Psoas muscle (tissue), 8 donors: ENCODE measurements around the gene DACH1. TPM values are rescaled to one million over a fixed set of nuclear protein-coding genes. Genes with fewer than 3 reads are reported as not detected.

Source experiments
- ATAC-seq, 4 donors: fragments of 200-7000 bp; cut with Tn5 transposase; one replicate each; pipeline ENCODE4 v1.9.1; 2020; ENCODE audit warnings: moderate library complexity in 3 of 4, mild to moderate bottlenecking in 2 of 4
- DNase-seq, 2 donors: peaks; one replicate each; pipeline ENCODE4 v3.0.0-alpha.2; 2020
- H3K27ac ChIP-seq: fragments of 200-600 bp; one replicate; pipeline ENCODE4 v1.8.0; 2022
- H3K27me3 ChIP-seq, 3 donors: fragments of 200-600 bp in 1 of 3; one replicate each; pipeline versions ENCODE4 v1.6.1 to v1.8.0; 2013 to 2022; ENCODE audit warnings: low read length in 2 of 3, mild to moderate bottlenecking in 2 of 3, moderate library complexity in 1 of 3; ENCODE audit not compliant: insufficient read depth in 3 of 3
- H3K36me3 ChIP-seq, 2 donors: fragments of 200-600 bp in 1 of 2; one replicate each; pipeline versions ENCODE4 v1.6.1 to v1.8.0; 2013 to 2022; ENCODE audit warnings: low read depth in 1 of 2, mild to moderate bottlenecking in 1 of 2, moderate library complexity in 1 of 2; ENCODE audit not compliant: insufficient read depth in 1 of 2
- H3K4me1 ChIP-seq: fragments of 200-600 bp; one replicate; pipeline ENCODE4 v1.8.0; 2022
- H3K4me3 ChIP-seq: fragments of 200-600 bp; one replicate; pipeline ENCODE4 v1.8.0; 2022; ENCODE audit warnings: mild to moderate bottlenecking
- H3K9me3 ChIP-seq: fragments of 200-600 bp; one replicate; pipeline ENCODE4 v1.8.0; 2022
- WGBS, 3 donors: extraction: QIAGEN DNeasy Blood & Tissue Kit; methylation state at CpG; one replicate each; pipeline versions ENCODE4 v1.1.6 to v1.1.7; 2013; 5-methylcytosine and 5-hydroxymethylcytosine counted together
- intact Hi-C, 2 donors: fragments of 100-400 bp; cut with DNase I; formaldehyde crosslinking; loops; one replicate each; pipeline versions ENCODE4 v1.11.0 to v1.14.2; 2022
- polyA plus RNA-seq, 3 donors: library from polyadenylated mRNA; stranded (reverse); fragments of 200-250 nt; gene quantifications; one replicate each; pipeline ENCODE4 v1.2.3, GENCODE V29; 2013
- total RNA-seq, 4 donors: library from RNA; stranded (reverse); fragmentation: NEBNext Ultra II Directional in 2 of 4; extraction: Animal tissue kit (Norgen Biotek cat#: 25700) in 2 of 4; gene quantifications; one replicate each; pipeline versions ENCODE4 v1.2.1 to v1.2.4, GENCODE V29; 2021 to 2023
- TF ChIP-seq, protein P1 (sequence below): fragments of 200-600 bp; IDR thresholded peaks from one replicate; pipeline ENCODE4 v1.8.0; 2022; ENCODE audit warnings: antibody characterized with exemption
- donor health status: healthy with polysubstance abuse.
- donor health status: DM: no; HTN: no; CAD: no; lungs with moderate emphysema.
- donor health status: Bipolar disorder and iron deficiency.
- donor health status: healthy.
- donor health status: DM: yes; HTN: yes; CAD: no.
- donor health status: DM: no; HTN: no; CAD: no.
- donor health status: DM: no; HTN: no; CAD: no.
- donor health status: DM: yes; HTN: yes; CAD: no.

DACH1 gene
- total and polyA plus RNA-seq, 7 donors, result 0.51 to 3.6 (median 1.1) TPM

DNA sequence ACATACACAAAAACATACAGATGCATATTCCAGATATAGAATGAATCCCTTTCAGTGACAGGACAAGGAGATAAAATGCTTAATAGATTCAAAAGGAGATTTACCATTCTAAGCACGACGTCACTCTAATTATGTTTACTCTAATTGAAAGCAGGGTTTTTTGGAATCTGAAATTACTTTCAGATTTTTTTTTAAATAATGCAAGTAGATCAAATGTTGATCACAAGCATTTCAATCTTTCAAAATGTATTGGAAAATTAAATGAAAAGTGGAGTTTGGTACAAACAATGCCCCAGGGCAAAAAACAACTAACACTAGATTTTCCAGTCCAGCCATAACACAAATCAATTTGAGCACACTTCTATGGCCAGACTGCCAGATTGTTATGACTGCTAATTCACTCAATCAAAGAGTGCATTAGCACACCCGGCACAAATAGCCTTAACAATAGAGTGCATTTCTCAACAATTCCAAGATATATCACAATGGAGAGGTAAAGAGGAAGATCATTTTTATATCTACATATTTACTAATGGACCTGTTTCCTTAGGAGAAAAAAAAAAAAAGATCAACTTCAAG lies 4.3 kb upstream of the DACH1 start:
- no peak for DNase-seq
- Histone ChIP-seq H3K27me3 (peaks cover 0 to 12% (median 3%) of the 10 kb centered on the region in 3 donors), H3K4me1 (no peaks in the 10 kb centered on the region), H3K36me3 (no peaks in the 10 kb centered on the region), H3K9me3 (no peaks in the 10 kb centered on the region), H3K27ac (no peak overlapping the region), H3K4me3 (no peak overlapping the region)
- intact Hi-C loops, result no loop called here
- TF ChIP-seq, protein P1, sequence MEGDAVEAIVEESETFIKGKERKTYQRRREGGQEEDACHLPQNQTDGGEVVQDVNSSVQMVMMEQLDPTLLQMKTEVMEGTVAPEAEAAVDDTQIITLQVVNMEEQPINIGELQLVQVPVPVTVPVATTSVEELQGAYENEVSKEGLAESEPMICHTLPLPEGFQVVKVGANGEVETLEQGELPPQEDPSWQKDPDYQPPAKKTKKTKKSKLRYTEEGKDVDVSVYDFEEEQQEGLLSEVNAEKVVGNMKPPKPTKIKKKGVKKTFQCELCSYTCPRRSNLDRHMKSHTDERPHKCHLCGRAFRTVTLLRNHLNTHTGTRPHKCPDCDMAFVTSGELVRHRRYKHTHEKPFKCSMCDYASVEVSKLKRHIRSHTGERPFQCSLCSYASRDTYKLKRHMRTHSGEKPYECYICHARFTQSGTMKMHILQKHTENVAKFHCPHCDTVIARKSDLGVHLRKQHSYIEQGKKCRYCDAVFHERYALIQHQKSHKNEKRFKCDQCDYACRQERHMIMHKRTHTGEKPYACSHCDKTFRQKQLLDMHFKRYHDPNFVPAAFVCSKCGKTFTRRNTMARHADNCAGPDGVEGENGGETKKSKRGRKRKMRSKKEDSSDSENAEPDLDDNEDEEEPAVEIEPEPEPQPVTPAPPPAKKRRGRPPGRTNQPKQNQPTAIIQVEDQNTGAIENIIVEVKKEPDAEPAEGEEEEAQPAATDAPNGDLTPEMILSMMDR, result no peak
- ATAC-seq, result no peak
- WGBS, 3 donors, result 56 to 63% (median 58%) methylated on average over 3 of the region's 3 CpGs

DNA sequence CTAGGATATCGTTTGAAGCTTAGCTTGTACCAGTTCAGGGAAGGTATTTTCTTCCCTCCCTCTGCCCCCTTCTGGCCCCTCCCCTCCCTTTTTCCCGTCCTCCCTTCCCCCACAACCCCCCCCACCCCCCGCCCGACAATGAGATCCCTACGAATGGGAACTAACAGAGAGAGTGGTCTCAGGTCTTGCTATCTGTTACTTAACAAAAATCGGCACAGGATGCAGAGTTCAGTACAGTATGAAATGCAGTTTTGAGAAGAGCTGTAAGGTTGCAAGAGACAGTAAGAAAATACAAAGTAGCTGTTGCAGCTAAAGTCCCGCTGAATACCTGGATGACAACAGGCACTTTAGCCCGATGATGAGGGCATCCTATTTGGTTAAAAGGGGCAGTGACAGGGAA lies 3.1 kb upstream of the DACH1 start:
- Histone ChIP-seq H3K27me3 (peaks cover 0 to 24% (median 6%) of the 10 kb centered on the region in 3 donors), H3K9me3 (no peaks in the 10 kb centered on the region), H3K36me3 (no peaks in the 10 kb centered on the region), H3K4me3 (no peak overlapping the region), H3K4me1 (no peaks in the 10 kb centered on the region), H3K27ac (no peak overlapping the region)
- TF ChIP-seq, protein P1, result no peak
- DNase-seq, result no peak
- intact Hi-C loops, result no loop called here
- WGBS, 3 donors, result 45 to 54% (median 46%) methylated on average over 8 of the region's 8 CpGs
- ATAC-seq, result no peak

DNA sequence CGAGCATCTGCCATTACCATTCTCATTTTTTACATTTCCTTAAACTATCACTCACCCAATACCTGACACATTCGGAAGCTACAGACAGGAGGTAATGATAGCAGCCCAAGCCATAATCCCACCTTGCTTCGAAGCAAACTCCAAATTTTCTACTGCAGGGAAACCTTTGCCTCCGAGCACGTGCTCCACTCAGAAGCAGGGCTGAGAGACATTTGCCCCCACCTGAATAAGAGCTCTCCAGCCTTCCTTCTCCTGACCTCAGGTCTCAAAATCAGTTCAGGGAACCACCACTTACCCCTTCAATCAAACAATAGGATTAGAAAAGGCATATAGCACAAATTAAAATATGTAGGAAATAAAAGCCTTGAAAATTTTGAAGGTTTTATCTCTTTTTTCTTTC lies 2.3 kb upstream of the DACH1 start:
- Histone ChIP-seq H3K27ac (no peak overlapping the region), H3K4me3 (no peak overlapping the region), H3K36me3 (no peaks in the 10 kb centered on the region), H3K27me3 (peaks cover 0 to 32% (median 8%) of the 10 kb centered on the region in 3 donors), H3K9me3 (no peaks in the 10 kb centered on the region), H3K4me1 (no peaks in the 10 kb centered on the region)
- 94 to 97% (median 97%) methylated on average over 5 of the region's 5 CpGs for WGBS, 3 donors
- TF ChIP-seq, protein P1, result no peak
- intact Hi-C loops, result no loop called here
- no peak for DNase-seq
- no peak for ATAC-seq

DNA sequence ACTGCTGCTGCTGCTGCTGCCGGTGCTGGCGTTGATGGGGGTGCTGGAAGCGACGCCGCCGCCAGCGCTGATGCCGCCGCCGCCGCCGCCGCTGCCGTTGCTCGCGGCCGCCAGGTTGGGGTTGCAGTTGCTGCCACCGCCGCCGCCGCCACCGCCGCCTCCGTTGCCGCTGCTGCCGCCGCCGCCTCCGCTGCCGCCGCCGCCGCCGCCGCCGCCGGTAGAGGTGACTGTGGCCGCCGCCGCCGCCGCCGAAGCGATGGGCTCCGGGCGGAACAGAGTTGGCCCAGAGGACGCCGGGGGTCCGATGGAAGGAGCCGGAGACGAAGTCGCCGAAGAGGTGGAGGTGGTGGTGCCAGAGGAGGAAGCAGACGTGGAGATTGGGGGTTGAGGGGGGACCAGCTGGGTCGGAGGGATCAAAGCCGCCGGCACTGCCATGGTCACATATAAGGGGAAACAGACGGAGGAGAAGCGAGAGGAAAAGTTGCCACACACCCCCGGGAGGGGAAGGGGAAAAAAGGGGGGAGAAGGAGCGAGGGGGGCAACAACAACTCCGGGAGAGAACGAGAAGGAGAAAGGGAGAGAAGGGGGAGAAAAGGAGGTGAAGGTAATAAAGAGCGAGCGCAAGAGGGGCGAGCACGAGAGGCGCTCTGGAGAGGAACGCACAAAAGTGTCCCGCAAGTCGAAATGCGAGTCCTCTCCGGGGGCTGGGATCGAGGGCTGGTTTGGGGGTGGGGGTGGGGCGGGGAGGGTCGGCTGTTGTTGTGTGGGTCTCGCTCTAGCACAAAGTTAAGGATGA lies 471 bp downstream of the DACH1 start:
- Histone ChIP-seq H3K36me3 (no peaks in the 10 kb centered on the region), H3K4me1 (no peaks in the 10 kb centered on the region), H3K27me3 (peaks cover 0 to 44% (median 8%) of the 10 kb centered on the region in 3 donors), H3K9me3 (no peaks in the 10 kb centered on the region), H3K4me3 (peak overlapping the region; percentile 72), H3K27ac (peak overlapping the region; percentile 62)
- ATAC-seq (peak in 2 of 4 donors; percentile 32 to 55), DNase-seq (peak; percentile 23 to 59)
- intact Hi-C loops, result no loop called here
- TF ChIP-seq, protein P1, result no peak
- WGBS, 3 donors, result 0 to 1% (median 1%) methylated on average over 51 to 77 of the region's 77 CpGs
